Endometrium (tissue), 2 donors: ENCODE results near the gene RPL26.
"Not testable (repeated sequence)": the region's sequence is repeated elsewhere in the genome, so short reads cannot be mapped to it uniquely, and the experiment has no call there.

Source experiments
- FAIRE-seq: peaks from 2 replicates; lab custom pipeline; 2012; peaks lifted over from hg19 to GRCh38; lab: Jason Lieb, UNC
- donor health status: control.
- donor health status: control.

Gene RPL26

GRCh38 chr17:8365143-8365542 is 17.9 kb downstream of the RPL26 start:
- no peak for FAIRE-seq

GRCh38 chr17:8362651-8363332 is 20.2 kb downstream of the RPL26 start:
- no peak for FAIRE-seq

GRCh38 chr17:8360751-8361150 is 22.2 kb downstream of the RPL26 start:
- peak; percentile 50 for FAIRE-seq

- peak; percentile 91 for FAIRE-seq
Measured at GRCh38 chr17:8360260-8360659, 22.7 kb downstream of the RPL26 start.

GRCh38 chr17:8359769-8360168 is 23.2 kb downstream of the RPL26 start:
- FAIRE-seq, result no peak

GRCh38 chr17:8357910-8358309 is 25.1 kb downstream of the RPL26 start:
- no peak for FAIRE-seq

GRCh38 chr17:8354236-8354635 is 28.8 kb downstream of the RPL26 start:
- no peak for FAIRE-seq

GRCh38 chr17:8353736-8354135 is 29.3 kb downstream of the RPL26 start:
- FAIRE-seq, result no peak

- FAIRE-seq, result no peak
Measured at GRCh38 chr17:8350339-8350738, 32.7 kb downstream of the RPL26 start.

- FAIRE-seq, result not testable (repeated sequence)
Measured at GRCh38 chr17:8347001-8347400, 36.0 kb downstream of the RPL26 start.

- FAIRE-seq, result no peak
Measured at GRCh38 chr17:8345951-8346665, 36.9 kb downstream of the RPL26 start.

GRCh38 chr17:8345052-8345690 is 37.8 kb downstream of the RPL26 start:
- FAIRE-seq, result no peak

GRCh38 chr17:8341456-8341855 is 41.5 kb downstream of the RPL26 start:
- no peak for FAIRE-seq

GRCh38 chr17:8339540-8339939 is 43.5 kb downstream of the RPL26 start, which contains the start of gene ODF4:
Gene ODF4 (plus strand): TSS chr17:8339840. CDS start chr17:8340052, 212 bp downstream.
- FAIRE-seq, result no peak

- FAIRE-seq, result no peak
Measured at GRCh38 chr17:8338753-8339140, 44.2 kb downstream of the RPL26 start.

GRCh38 chr17:8337802-8338752 is 44.9 kb downstream of the RPL26 start:
- FAIRE-seq, result no peak

- FAIRE-seq, result no peak
Measured at GRCh38 chr17:8333281-8333680, 49.7 kb downstream of the RPL26 start.

GRCh38 chr17:8332688-8333087 is 50.3 kb downstream of the RPL26 start:
- FAIRE-seq, result no peak

- no peak for FAIRE-seq
Measured at GRCh38 chr17:8332128-8332527, 50.9 kb downstream of the RPL26 start.
